Activated CD4-positive, alpha-beta T cell treated with anti-CD3 and anti-CD28 coated beads, Interleukin-2, amount 10 ng/mL, durations not matched to agents 7 days and 5 days (primary cell): ENCODE results near the gene IQSEC1. TPM values are rescaled to one million over a fixed set of nuclear protein-coding genes. Genes with fewer than 3 reads are reported as not detected.

Experiments used
- CTCF ChIA-PET: fragments of 350-600 bp; sonication (Branson Sonifier 250); formaldehyde crosslinking; loops from one replicate; lab custom pipeline; 2021; ENCODE audit warnings: antibody characterized with exemption; lab: Charles Lee
- POLR2A ChIA-PET: fragments of 350-600 bp; sonication (Branson Sonifier 250); formaldehyde crosslinking; loops from one replicate; lab custom pipeline; 2021; ENCODE audit warnings: antibody characterized with exemption; lab: Charles Lee
- DNase-seq: peaks from one replicate; pipeline ENCODE4 v3.0.0-alpha.2; 2020
- H3K27ac Mint-ChIP-seq: one replicate; pipeline ENCODE4 v1.8.0; 2021; ENCODE audit warnings: mild to moderate bottlenecking, moderate library complexity, mixed read lengths
- H3K27me3 Mint-ChIP-seq: one replicate; pipeline ENCODE4 v1.8.0; 2021; ENCODE audit warnings: mixed read lengths
- H3K36me3 Mint-ChIP-seq: one replicate; pipeline ENCODE4 v1.8.0; 2021; ENCODE audit warnings: low read depth, mixed read lengths
- H3K4me1 Mint-ChIP-seq: one replicate; pipeline ENCODE4 v1.8.0; 2021; ENCODE audit warnings: mixed read lengths
- H3K4me3 Mint-ChIP-seq: one replicate; pipeline ENCODE4 v1.8.0; 2021; ENCODE audit warnings: mild to moderate bottlenecking, moderate library complexity, mixed read lengths
- H3K9me3 Mint-ChIP-seq: one replicate; pipeline ENCODE4 v1.8.0; 2021; ENCODE audit warnings: mixed read lengths
- total RNA-seq, 2 experiments: library from RNA; stranded (reverse); gene quantifications; one replicate each; pipeline ENCODE4 v1.2.3, GENCODE V29; 2021

Gene IQSEC1
- total RNA-seq, 2 experiments from 2014 or later: 58.2 to 70.4 TPM

DNA sequence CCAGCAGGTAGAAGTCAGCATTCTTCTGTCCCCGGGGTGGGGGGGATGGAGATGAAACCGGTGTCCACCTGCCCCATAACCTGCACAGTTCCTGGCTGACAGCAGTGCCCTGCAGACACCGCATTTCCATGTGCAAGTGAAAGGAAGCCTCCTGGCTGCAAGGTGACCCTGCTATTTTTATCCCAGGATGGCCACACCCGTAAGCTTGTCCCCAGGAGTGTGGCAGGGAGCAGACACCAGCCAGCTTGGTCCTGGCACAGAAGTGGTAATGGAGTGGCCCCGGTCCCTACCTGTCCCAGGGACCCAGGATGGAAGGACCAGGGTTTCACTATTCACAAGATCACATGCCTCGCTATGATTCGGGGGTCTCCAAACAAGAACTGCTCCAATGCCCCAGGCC is 146.6 kb downstream of the IQSEC1 start:
- Mint-ChIP-seq H3K36me3 (peaks cover 18% of the 10 kb centered on the region), H3K4me3 (no peak overlapping the region), H3K27ac (no peak overlapping the region), H3K9me3 (no peaks in the 10 kb centered on the region), H3K4me1 (peaks cover 18% of the 10 kb centered on the region), H3K27me3 (no peaks in the 10 kb centered on the region)
- DNase-seq: no peak
- ChIA-PET POLR2A (no interaction called here), CTCF (interaction anchor here (0.6 kb wide), 1 partner anchor 69 kb away, joined by 3 read pairs; no protein-coding TSS in a partner anchor)

GRCh38 chr3:12925648-12926047 is 147.6 kb downstream of the IQSEC1 start:
- Mint-ChIP-seq H3K27ac (no peak overlapping the region), H3K9me3 (no peaks in the 10 kb centered on the region), H3K4me1 (peaks cover 18% of the 10 kb centered on the region), H3K27me3 (no peaks in the 10 kb centered on the region), H3K36me3 (peaks cover 23% of the 10 kb centered on the region), H3K4me3 (no peak overlapping the region)
- no peak for DNase-seq
- CTCF ChIA-PET: no interaction called here
- POLR2A ChIA-PET: no interaction called here

DNA sequence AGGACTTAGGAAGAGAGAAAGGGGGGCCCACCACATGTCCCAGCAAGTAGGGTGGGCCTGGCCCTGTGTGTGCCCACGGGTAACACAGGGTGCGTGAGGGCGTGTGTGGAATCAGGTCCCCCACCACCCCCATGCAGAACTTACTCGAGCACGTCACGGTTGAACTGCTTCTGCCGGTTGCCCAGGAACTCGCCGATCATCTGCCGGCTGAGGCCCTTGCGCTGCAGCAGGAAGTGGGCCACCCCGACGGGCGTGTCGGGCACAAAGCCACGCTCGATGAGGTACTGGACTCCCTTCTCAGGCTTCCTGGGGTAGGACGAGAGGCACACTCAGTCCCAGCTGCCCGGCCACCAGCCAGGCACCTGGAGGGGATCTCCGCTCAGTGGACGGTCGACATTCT is 148.8 kb downstream of the IQSEC1 start:
- H3K27ac Mint-ChIP-seq: no peak overlapping the region
- CTCF ChIA-PET: no interaction called here
- no peak for DNase-seq
- H3K36me3 Mint-ChIP-seq: peaks cover 23% of the 10 kb centered on the region
- H3K27me3 Mint-ChIP-seq: no peaks in the 10 kb centered on the region
- peaks cover 9% of the 10 kb centered on the region for H3K4me1 Mint-ChIP-seq
- H3K9me3 Mint-ChIP-seq: no peaks in the 10 kb centered on the region
- POLR2A ChIA-PET: no interaction called here
- no peak overlapping the region for H3K4me3 Mint-ChIP-seq

GRCh38 chr3:12922881-12923431 is 150.3 kb downstream of the IQSEC1 start:
- Mint-ChIP-seq H3K4me3 (no peak overlapping the region), H3K9me3 (no peaks in the 10 kb centered on the region), H3K27ac (no peak overlapping the region), H3K36me3 (peaks cover 24% of the 10 kb centered on the region), H3K27me3 (no peaks in the 10 kb centered on the region), H3K4me1 (peaks cover 9% of the 10 kb centered on the region)
- CTCF ChIA-PET: no interaction called here
- POLR2A ChIA-PET: no interaction called here
- DNase-seq: no peak

- no peak for DNase-seq
- peaks cover 29% of the 10 kb centered on the region for H3K36me3 Mint-ChIP-seq
- no peak overlapping the region for H3K27ac Mint-ChIP-seq
- no peaks in the 10 kb centered on the region for H3K27me3 Mint-ChIP-seq
- ChIA-PET CTCF (no interaction called here), POLR2A (no interaction called here)
- H3K9me3 Mint-ChIP-seq: no peaks in the 10 kb centered on the region
- H3K4me1 Mint-ChIP-seq: peaks cover 12% of the 10 kb centered on the region
- no peak overlapping the region for H3K4me3 Mint-ChIP-seq
Measured at GRCh38 chr3:12922306-12922705, 150.9 kb downstream of the IQSEC1 start.

- H3K4me1 Mint-ChIP-seq: peaks cover 17% of the 10 kb centered on the region
- no peaks in the 10 kb centered on the region for H3K9me3 Mint-ChIP-seq
- H3K27ac Mint-ChIP-seq: peak overlapping the region; percentile 51
- POLR2A ChIA-PET: no interaction called here
- no peaks in the 10 kb centered on the region for H3K27me3 Mint-ChIP-seq
- no peak for DNase-seq
- no peak overlapping the region for H3K4me3 Mint-ChIP-seq
- CTCF ChIA-PET: no interaction called here
- H3K36me3 Mint-ChIP-seq: peaks cover 30% of the 10 kb centered on the region
Measured at GRCh38 chr3:12921736-12922135, 151.5 kb downstream of the IQSEC1 start.

DNA sequence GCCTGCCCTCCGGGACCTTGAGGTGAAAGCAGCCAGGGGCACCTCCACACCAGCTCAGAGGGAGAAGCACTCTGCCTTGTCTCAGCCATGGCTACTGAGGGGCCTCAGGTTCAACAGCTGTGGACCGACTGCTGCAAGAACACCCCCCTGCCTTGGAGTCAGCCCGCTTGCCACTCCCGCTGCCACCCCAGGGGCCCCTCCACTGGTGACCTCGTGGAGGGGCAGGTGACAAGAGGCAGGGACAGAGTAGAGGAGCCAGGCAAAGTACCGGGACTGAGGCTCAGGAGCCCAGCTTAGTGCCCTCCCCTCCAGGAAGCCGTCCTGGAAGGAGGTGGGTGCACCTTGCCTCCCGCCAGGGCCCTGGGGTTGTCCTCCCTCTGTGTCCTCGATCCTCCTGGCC is 152.3 kb downstream of the IQSEC1 start:
- H3K36me3 Mint-ChIP-seq: peaks cover 31% of the 10 kb centered on the region
- no peaks in the 10 kb centered on the region for H3K27me3 Mint-ChIP-seq
- ChIA-PET CTCF (interaction anchor here (1.5 kb wide), 1 partner anchor 9 kb away, joined by 3 read pairs; no protein-coding TSS in a partner anchor), POLR2A (no interaction called here)
- no peak overlapping the region for H3K4me3 Mint-ChIP-seq
- no peaks in the 10 kb centered on the region for H3K9me3 Mint-ChIP-seq
- no peak for DNase-seq
- H3K27ac Mint-ChIP-seq: no peak overlapping the region
- H3K4me1 Mint-ChIP-seq: peaks cover 24% of the 10 kb centered on the region

DNA sequence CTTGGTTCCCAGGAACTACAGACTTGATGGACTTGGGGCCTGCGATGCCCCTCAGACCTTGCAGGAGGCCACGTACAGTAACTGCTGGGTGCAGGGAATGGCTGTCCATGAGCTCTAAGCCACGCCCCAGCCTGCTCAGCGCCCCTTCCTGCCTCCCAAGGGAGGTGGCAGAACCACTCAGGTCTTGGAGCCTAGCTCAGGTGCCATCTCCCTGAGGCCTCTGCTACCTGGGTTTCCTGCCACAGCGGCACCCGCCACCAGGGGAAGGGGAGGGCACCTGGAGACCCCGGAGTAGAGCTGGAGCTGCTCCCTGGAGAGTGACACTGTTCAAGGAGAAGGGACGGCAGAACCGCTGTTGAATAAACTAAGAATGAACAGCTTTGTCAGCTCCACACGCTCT is 154.0 kb downstream of the IQSEC1 start:
- Mint-ChIP-seq H3K27me3 (no peaks in the 10 kb centered on the region), H3K4me1 (peaks cover 28% of the 10 kb centered on the region), H3K4me3 (no peak overlapping the region), H3K36me3 (peaks cover 24% of the 10 kb centered on the region), H3K9me3 (no peaks in the 10 kb centered on the region), H3K27ac (no peak overlapping the region)
- POLR2A ChIA-PET: no interaction called here
- no peak for DNase-seq
- CTCF ChIA-PET: interaction anchor here (0.8 kb wide), 1 partner anchor 11 kb away, joined by 3 read pairs; no protein-coding TSS in a partner anchor

- POLR2A ChIA-PET: interaction anchor here (0.7 kb wide), 1 partner anchor 11 kb away, joined by 3 read pairs; no protein-coding TSS in a partner anchor
- H3K27me3 Mint-ChIP-seq: no peaks in the 10 kb centered on the region
- no peak overlapping the region for H3K4me3 Mint-ChIP-seq
- H3K9me3 Mint-ChIP-seq: no peaks in the 10 kb centered on the region
- peaks cover 26% of the 10 kb centered on the region for H3K4me1 Mint-ChIP-seq
- no peak overlapping the region for H3K27ac Mint-ChIP-seq
- H3K36me3 Mint-ChIP-seq: peaks cover 21% of the 10 kb centered on the region
- DNase-seq: no peak
- CTCF ChIA-PET: interaction anchor here (0.7 to 1.3 kb wide), 4 partner anchors 12 to 731 kb away, joined by 3 to 4 read pairs (median 3); no protein-coding TSS in a partner anchor
Measured at GRCh38 chr3:12918231-12918630, 155.0 kb downstream of the IQSEC1 start.

DNA sequence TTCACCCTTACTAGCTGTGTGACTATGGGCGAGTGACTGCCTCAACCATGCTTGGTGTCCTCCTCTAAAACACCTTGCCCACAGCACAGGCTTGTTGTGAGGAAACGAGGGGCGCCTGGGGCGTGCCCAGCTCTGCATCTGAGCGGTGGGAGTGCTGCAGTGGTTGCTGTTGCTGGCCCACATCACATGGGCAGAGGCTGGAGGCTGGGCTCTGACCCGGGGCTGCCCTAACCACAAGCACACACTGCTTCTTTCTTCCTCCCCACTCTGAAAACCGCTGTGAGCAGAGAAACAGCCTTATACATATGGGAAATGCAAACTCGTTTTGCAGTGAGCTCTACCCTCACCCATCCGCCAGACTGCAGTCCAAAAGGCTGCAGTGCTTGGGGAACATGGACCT is 157.1 kb downstream of the IQSEC1 start:
- Mint-ChIP-seq H3K4me1 (peaks cover 26% of the 10 kb centered on the region), H3K27me3 (no peaks in the 10 kb centered on the region), H3K36me3 (peaks cover 30% of the 10 kb centered on the region), H3K9me3 (no peaks in the 10 kb centered on the region), H3K4me3 (peak overlapping the region; percentile 9), H3K27ac (peak overlapping the region; percentile 37)
- DNase-seq: peak; percentile 67
- ChIA-PET POLR2A (no interaction called here), CTCF (interaction anchor here (1.3 kb wide), 1 partner anchor 74 kb away, joined by 4 read pairs; no protein-coding TSS in a partner anchor)

- Mint-ChIP-seq H3K9me3 (no peaks in the 10 kb centered on the region), H3K27ac (peak overlapping the region; percentile 69), H3K4me1 (peaks cover 26% of the 10 kb centered on the region), H3K27me3 (no peaks in the 10 kb centered on the region), H3K36me3 (peaks cover 30% of the 10 kb centered on the region), H3K4me3 (no peak overlapping the region)
- ChIA-PET POLR2A (no interaction called here), CTCF (interaction anchor here (1.1 kb wide), 1 partner anchor 17 kb away, joined by 3 read pairs; no protein-coding TSS in a partner anchor)
- DNase-seq: no peak
Measured at GRCh38 chr3:12914088-12914487, 159.1 kb downstream of the IQSEC1 start.

DNA sequence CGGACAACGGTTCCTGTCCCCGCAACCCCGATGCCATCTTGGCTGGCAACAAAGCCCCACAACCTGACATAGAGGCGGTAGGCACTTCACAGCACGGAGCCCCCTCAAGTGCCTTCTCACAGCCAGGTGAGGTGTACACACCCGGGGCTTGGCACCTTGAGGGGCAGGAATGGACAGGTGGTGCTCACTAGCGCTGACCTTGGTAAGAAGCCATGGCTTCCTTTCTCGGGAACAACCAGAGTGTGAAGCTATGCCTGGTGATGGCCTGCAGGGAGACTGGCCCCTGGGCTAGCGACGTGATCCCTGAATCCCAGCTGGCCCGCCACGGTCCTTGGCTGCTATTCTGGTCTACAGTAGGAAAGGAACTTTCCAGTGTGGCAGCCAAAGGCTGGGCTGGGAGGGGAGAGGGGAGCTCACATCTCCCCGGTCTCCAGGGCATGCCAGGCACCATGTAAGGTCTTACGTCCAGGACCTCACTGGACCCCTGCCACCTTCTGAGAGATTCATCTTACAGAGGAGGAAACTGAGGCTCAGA is 161.3 kb downstream of the IQSEC1 start:
- no peaks in the 10 kb centered on the region for H3K27me3 Mint-ChIP-seq
- no peaks in the 10 kb centered on the region for H3K9me3 Mint-ChIP-seq
- H3K36me3 Mint-ChIP-seq: peaks cover 24% of the 10 kb centered on the region
- DNase-seq: no peak
- no peak overlapping the region for H3K4me3 Mint-ChIP-seq
- peak overlapping the region; percentile 46 for H3K27ac Mint-ChIP-seq
- ChIA-PET POLR2A (no interaction called here), CTCF (interaction anchor here (0.7 kb wide), 1 partner anchor 71 kb away, joined by 3 read pairs; the partner anchor contains the start of gene RPL32)
- H3K4me1 Mint-ChIP-seq: peaks cover 20% of the 10 kb centered on the region

DNA sequence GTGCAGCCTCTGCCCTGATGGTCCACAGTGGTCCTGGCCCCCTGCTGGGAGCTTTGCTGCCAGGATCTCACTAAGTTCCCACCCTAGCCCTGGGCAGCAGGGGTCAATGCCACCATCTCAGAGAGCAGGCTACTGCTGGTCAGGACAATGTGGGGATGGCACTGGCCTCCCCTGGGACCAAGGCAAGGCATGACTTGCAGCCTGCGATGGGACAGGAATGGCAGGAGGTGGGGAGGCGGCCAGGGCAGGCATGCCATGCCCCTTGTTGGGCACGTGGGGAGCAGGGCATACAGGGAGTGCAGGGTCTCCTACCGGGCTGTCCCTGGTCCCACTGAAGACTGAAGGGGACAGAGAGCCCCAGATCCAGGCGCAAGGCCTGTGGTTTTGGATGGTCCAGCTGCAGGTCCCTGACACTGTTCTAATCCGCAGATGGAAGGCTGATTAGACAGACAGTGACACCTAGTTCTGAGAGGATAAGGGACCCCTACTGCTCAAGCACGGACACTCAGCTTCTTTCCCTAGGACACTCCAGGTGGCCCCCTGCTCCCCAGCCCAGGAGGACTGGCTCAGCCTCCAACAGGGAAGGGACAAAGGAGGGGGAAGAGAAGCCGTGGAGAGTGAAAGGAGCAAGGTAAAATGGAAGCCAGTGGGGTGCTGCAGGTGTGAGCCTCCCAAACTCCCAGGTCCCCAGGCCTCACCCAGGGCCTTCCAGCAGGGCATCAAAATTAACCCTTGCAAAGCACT is 162.7 kb downstream of the IQSEC1 start:
- H3K27ac Mint-ChIP-seq: no peak overlapping the region
- no peak for DNase-seq
- POLR2A ChIA-PET: no interaction called here
- CTCF ChIA-PET: interaction anchor here (0.9 to 1.2 kb wide), 2 partner anchors 69 to 85 kb away, joined by 3 read pairs; partner anchors contain the start of gene RPL32
- no peaks in the 10 kb centered on the region for H3K9me3 Mint-ChIP-seq
- peaks cover 21% of the 10 kb centered on the region for H3K36me3 Mint-ChIP-seq
- H3K4me1 Mint-ChIP-seq: peaks cover 6% of the 10 kb centered on the region
- H3K4me3 Mint-ChIP-seq: no peak overlapping the region
- H3K27me3 Mint-ChIP-seq: no peaks in the 10 kb centered on the region
